ENCODE data around the gene GNB2. TPM values are rescaled to one million over a fixed set of nuclear protein-coding genes. Genes with fewer than 3 reads are reported as not detected.

GNB2 gene
- total RNA-seq, 1 donor from 2014 or later = 500 TPM

DNA sequence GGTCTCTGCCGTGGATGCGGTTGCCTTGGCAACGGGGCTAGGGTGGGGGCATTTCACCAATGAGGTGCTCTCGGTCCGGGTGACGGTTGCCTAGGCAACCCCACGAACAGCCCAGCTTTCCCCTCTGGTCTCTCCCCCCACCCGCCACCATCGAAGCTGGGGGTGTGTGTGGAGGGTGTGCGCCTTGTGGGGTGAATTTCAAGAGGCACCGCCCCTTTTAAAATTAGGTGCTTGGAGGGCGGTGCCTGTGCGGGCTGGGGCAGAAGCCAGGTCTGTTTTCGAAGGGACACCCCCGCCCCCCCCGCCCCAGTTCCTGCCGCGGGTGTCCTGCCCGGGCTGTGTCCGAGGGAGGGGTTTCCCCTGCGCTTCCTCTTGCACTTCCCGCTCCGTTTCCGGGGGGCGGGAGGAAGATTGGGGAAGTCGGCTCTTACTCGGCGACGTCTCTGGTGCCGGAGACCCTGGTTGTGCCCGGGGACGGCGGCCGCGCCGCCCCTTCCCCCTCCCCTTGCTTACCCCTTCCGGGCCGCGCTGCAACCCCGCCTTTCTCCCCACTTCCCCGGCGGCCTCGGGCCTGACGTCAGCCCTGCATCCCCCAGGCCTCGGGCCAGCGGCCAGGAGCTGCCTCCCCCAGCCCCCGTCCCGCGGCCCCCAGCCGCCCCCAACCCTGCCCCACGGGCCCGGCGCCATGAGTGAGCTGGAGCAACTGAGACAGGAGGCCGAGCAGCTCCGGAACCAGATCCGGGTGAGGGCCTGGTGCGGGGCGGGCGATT lies 2.2 kb downstream of the GNB2 start:
- Histone ChIP-seq H3K9me3 (no peaks in the 10 kb centered on the region), H3K4me1 (peaks cover 3 to 12% of the 10 kb centered on the region in 2 donors), H3K36me3 (peaks cover 27 to 37% of the 10 kb centered on the region in 2 donors), H3K27ac (peak overlapping the region; percentile 96 to 99), H3K27me3 (no peaks in the 10 kb centered on the region), H3K4me3 (peak overlapping the region; percentile 85 to 93)
- TF ChIP-seq, protein P1, sequence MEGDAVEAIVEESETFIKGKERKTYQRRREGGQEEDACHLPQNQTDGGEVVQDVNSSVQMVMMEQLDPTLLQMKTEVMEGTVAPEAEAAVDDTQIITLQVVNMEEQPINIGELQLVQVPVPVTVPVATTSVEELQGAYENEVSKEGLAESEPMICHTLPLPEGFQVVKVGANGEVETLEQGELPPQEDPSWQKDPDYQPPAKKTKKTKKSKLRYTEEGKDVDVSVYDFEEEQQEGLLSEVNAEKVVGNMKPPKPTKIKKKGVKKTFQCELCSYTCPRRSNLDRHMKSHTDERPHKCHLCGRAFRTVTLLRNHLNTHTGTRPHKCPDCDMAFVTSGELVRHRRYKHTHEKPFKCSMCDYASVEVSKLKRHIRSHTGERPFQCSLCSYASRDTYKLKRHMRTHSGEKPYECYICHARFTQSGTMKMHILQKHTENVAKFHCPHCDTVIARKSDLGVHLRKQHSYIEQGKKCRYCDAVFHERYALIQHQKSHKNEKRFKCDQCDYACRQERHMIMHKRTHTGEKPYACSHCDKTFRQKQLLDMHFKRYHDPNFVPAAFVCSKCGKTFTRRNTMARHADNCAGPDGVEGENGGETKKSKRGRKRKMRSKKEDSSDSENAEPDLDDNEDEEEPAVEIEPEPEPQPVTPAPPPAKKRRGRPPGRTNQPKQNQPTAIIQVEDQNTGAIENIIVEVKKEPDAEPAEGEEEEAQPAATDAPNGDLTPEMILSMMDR (IDR thresholded peaks at IDR 0.05) = no peak
- DNase-seq (ENCODE audit: low spot score in 2 of 2) = peak; percentile 66 to 91
- intact Hi-C loops (cut with DNase I) = loop anchor here (1.0 to 2.0 kb wide), 3 partner anchors 16 to 197 kb away; partner anchors contain the start of gene TSC22D4

GRCh38 chr7:100676501-100677306 lies 3.2 kb downstream of the GNB2 start:
- H3K9me3 ChIP-seq = no peaks in the 10 kb centered on the region
- H3K4me3 ChIP-seq = peak overlapping the region; percentile 85 to 93
- intact Hi-C loops (cut with DNase I) = no loop called here
- peaks cover 3 to 12% of the 10 kb centered on the region in 2 donors for H3K4me1 ChIP-seq
- DNase-seq (ENCODE audit: low spot score in 2 of 2) = no peak
- H3K27me3 ChIP-seq = no peaks in the 10 kb centered on the region
- TF ChIP-seq, protein P1 (IDR thresholded peaks at IDR 0.05) = no peak
- peak overlapping the region; percentile 96 to 99 for H3K27ac ChIP-seq
- H3K36me3 ChIP-seq = peaks cover 31 to 44% of the 10 kb centered on the region in 2 donors

- no peaks in the 10 kb centered on the region for H3K9me3 ChIP-seq
- DNase-seq (ENCODE audit: low spot score in 2 of 2) = no peak
- H3K4me1 ChIP-seq = peaks cover 3 to 12% of the 10 kb centered on the region in 2 donors
- peaks cover 39 to 53% of the 10 kb centered on the region in 2 donors for H3K36me3 ChIP-seq
- no peaks in the 10 kb centered on the region for H3K27me3 ChIP-seq
- H3K4me3 ChIP-seq = no peak overlapping the region
- TF ChIP-seq, protein P1 (IDR thresholded peaks at IDR 0.05) = no peak
- H3K27ac ChIP-seq = no peak overlapping the region
- intact Hi-C loops (cut with DNase I) = no loop called here
Observed at GRCh38 chr7:100677308-100678267, 4.0 kb downstream of the GNB2 start.

DNA sequence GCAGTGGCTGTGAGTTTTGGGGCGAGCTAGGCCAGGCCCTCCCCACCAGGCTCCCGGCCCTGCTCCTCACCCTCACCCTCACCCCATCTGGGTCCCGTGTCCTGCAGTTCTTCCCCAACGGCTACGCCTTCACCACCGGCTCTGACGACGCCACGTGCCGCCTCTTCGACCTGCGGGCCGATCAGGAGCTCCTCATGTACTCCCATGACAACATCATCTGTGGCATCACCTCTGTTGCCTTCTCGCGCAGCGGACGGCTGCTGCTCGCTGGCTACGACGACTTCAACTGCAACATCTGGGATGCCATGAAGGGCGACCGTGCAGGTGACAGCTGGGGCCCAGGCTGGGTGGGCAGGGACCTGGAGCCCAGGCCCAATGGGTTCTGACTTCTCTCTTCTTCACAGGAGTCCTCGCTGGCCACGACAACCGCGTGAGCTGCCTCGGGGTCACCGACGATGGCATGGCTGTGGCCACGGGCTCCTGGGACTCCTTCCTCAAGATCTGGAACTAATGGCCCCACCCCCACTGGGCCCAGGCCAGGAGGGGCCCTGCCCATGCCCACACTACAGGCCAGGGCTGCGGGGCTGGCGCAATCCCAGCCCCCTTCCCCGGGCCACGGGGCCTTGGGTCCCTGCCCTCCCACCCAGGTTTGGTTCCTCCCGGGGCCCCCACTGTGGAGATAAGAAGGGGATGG lies 4.9 kb downstream of the GNB2 start:
- H3K27me3 ChIP-seq = no peaks in the 10 kb centered on the region
- H3K27ac ChIP-seq = peak overlapping the region in 1 of 2 donors; percentile 45
- no peaks in the 10 kb centered on the region for H3K9me3 ChIP-seq
- H3K36me3 ChIP-seq = peaks cover 47 to 62% of the 10 kb centered on the region in 2 donors
- H3K4me3 ChIP-seq = no peak overlapping the region
- no peak for DNase-seq (ENCODE audit: low spot score in 2 of 2)
- H3K4me1 ChIP-seq = peaks cover 3 to 12% of the 10 kb centered on the region in 2 donors
- TF ChIP-seq, protein P1 (IDR thresholded peaks at IDR 0.05) = no peak
- intact Hi-C loops (cut with DNase I) = no loop called here

All from ascending aorta (tissue), 2 donors.